HTR-8/SVneo (cell line): ENCODE results near the gene PROSER1.

ENCODE experiments used
- DNase-seq: peaks from one replicate; pipeline ENCODE4 v3.0.0; 2011; ENCODE audit warnings: low spot score, mixed read lengths; ENCODE audit not compliant: insufficient read length
- FAIRE-seq: peaks from 2 replicates; lab custom pipeline; 2011; peaks lifted over from hg19 to GRCh38; lab: Jason Lieb, UNC

PROSER1 gene

DNA sequence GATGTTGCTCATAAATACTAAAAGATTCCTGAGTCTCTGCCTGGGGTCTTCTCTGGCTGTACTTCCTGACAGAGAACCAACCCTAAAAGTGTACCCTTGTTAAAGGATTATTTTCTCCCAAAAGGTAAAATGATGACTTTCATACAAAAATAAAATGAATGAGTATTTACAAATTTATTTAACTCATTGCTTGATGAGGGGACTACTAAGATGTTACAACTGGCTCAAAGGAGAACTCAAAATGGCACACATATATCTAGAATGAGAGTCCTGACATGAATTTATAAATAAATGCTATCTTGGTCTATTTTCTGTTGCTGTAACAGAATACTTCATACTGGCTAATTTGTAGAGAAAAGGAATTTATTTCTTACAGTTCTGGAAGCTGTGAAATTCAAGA is 77.7 kb downstream of the PROSER1 start:
- FAIRE-seq = no peak

More for the DNA sequence above, 77.7 kb downstream of the PROSER1 start:
- no peak for DNase-seq
